Activated T-cell treated with anti-CD3 and anti-CD28 coated beads, Interleukin-2, amount 50 U/mL, for 48 hours (primary cell): ENCODE data around the gene RHOT1.

Experiments
- DNase-seq, 2 experiments: peaks; one replicate each; pipeline ENCODE4 v3.0.0-alpha.2; 2020

Gene RHOT1

DNA sequence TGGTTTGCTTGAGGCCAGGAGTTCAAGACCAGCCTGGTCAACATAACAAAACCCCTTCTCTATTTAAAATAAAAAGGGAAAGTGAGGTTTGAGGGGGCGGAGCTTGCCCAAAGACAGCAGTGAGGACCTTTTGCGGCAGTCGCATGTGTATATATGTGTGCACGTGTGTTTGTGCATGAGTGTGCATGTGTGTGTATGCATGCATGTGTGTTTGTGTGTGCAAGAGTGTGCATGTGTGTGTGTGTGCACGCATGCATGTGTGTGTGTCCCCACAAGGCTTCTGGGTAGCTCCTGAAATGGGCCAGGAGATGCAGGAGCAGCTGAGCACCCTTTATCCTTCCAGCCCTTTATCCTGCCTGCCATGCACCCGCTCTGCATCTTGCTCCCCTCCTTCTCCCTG, 132.3 kb downstream of the RHOT1 start:
- DNase-seq = no peak
